A549 (cell line): ENCODE measurements around the gene CBFA2T3. TPM values are rescaled to one million over a fixed set of nuclear protein-coding genes. Genes with fewer than 3 reads are reported as not detected.

ENCODE experiments used
- ATAC-seq, 2 experiments: fragments of 200-7000 bp in 1 of 2; fragments of >200 bp in 1 of 2; cut with Nextera tagmentation in 1 of 2; cut with Tn5 transposase in 1 of 2; 3 replicates each; pipeline versions ENCODE4 v1.8.0 to v1.9.1; 2018 to 2020; ENCODE audit warnings: mild to moderate bottlenecking in 1 of 2, moderate library complexity in 1 of 2
- CTCF ChIA-PET: fragments of 300-600 bp; sonication (Branson Sonifier 250); formaldehyde crosslinking; extraction: SDS; loops from one replicate; lab custom pipeline; 2021; ENCODE audit warnings: antibody characterized with exemption, inconsistent platforms; lab: Yijun Ruan, JAX
- POLR2A ChIA-PET: fragments of 350-600 bp; formaldehyde crosslinking; extraction: SDS; loops from one replicate; lab custom pipeline; 2021; ENCODE audit warnings: antibody characterized with exemption, inconsistent platforms; lab: Yijun Ruan, JAX
- DNase-seq, 2 experiments: peaks; one replicate each; pipeline versions ENCODE4 v3.0.0 to v3.0.0-alpha.2; 2011 to 2016; ENCODE audit warnings: low read depth in 1 of 2, low spot score in 1 of 2
- FAIRE-seq: peaks from 2 replicates; lab custom pipeline; 2011; peaks lifted over from hg19 to GRCh38; lab: Jason Lieb, UNC
- H3K27ac ChIP-seq, 2 experiments: fragments of >200 bp; sonication (Bioruptor Twin); formaldehyde crosslinking; 3 replicates each; pipeline ENCODE4 v1.5.1; 2016 to 2017
- H3K4me1 ChIP-seq: fragments of >200 bp; sonication (Bioruptor Twin); formaldehyde crosslinking; 3 replicates; pipeline ENCODE4 v1.6.1; 2016
- H3K4me2 ChIP-seq: fragments of >200 bp; sonication (Bioruptor Twin); formaldehyde crosslinking; 3 replicates; pipeline ENCODE4 v1.6.1; 2016
- H3K4me3 ChIP-seq: fragments of >200 bp; sonication (Bioruptor Twin); formaldehyde crosslinking; 3 replicates; pipeline ENCODE4 v1.5.1; 2016
- H3K9me3 ChIP-seq: fragments of >200 bp; sonication (Bioruptor Twin); formaldehyde crosslinking; 3 replicates; pipeline ENCODE4 v1.6.1; 2016
- CBX2 ChIP-seq: fragments of 200-600 bp; sonication (generic); IDR thresholded peaks from 2 replicates; pipeline ENCODE4 v1.6.1; 2016; ENCODE audit warnings: low read depth, mild to moderate bottlenecking, borderline replicate concordance
- CBX8 ChIP-seq: fragments of 200-600 bp; sonication (generic); IDR thresholded peaks from 2 replicates; pipeline ENCODE4 v1.6.1; 2016
- CEBPB ChIP-seq, 2 experiments: fragments of >200 bp in 1 of 2; sonication (Bioruptor Twin) in 1 of 2; formaldehyde crosslinking in 1 of 2; IDR thresholded peaks; 2 replicates each; pipeline ENCODE4 v1.6.1; 2012 to 2016
- CHD4 ChIP-seq: fragments of 200-600 bp; sonication (generic); IDR thresholded peaks from 2 replicates; pipeline ENCODE4 v1.6.1; 2016; ENCODE audit warnings: antibody characterized with exemption, mild to moderate bottlenecking, borderline replicate concordance
- EHF ChIP-seq: fragments of 250-450 bp; sonication (Bioruptor Pico); IDR thresholded peaks from 2 replicates; pipeline ENCODE4 v1.5.0; 2020; ENCODE audit warnings: mild to moderate bottlenecking
- FOSL2 ChIP-seq, 2 experiments: fragments of 450-650 bp in 1 of 2; fragments of >200 bp in 1 of 2; sonication (Bioruptor Twin) in 1 of 2; formaldehyde crosslinking; IDR thresholded peaks; 2 replicates each; pipeline versions ENCODE4 v1.5.0 to v1.6.1; 2016 to 2020; ENCODE audit warnings: mild to moderate bottlenecking in 1 of 2, moderate library complexity in 1 of 2
- FOXS1 ChIP-seq: fragments of 250-450 bp; sonication (Bioruptor Pico); IDR thresholded peaks from 2 replicates; pipeline ENCODE4 v1.5.0; 2020; ENCODE audit warnings: mild to moderate bottlenecking, moderate library complexity
- GATA3 ChIP-seq: IDR thresholded peaks from 2 replicates; pipeline ENCODE4 v1.6.1; 2012; ENCODE audit warnings: borderline replicate concordance
- HOXA7 ChIP-seq: fragments of 250-450 bp; sonication (Bioruptor Pico); IDR thresholded peaks from 2 replicates; pipeline ENCODE4 v1.5.0; 2020; ENCODE audit warnings: mild to moderate bottlenecking, moderate library complexity
- JUNB ChIP-seq: fragments of >200 bp; sonication (Bioruptor Twin); formaldehyde crosslinking; IDR thresholded peaks from 2 replicates; pipeline ENCODE4 v1.6.1; 2016
- MAZ ChIP-seq: fragments of 150-350 bp; IDR thresholded peaks from 2 replicates; pipeline ENCODE4 v1.6.1; 2014; ENCODE audit warnings: antibody characterized with exemption, low read depth, low read length, borderline replicate concordance
- NFE2L2 ChIP-seq: fragments of 150-350 bp; conservative IDR thresholded peaks from 2 replicates; pipeline ENCODE4 v1.6.1; 2014; ENCODE audit warnings: low read length
- NPAS2 ChIP-seq: fragments of 250-450 bp; sonication (Bioruptor Pico); IDR thresholded peaks from 2 replicates; pipeline ENCODE4 v1.8.0; 2022; ENCODE audit warnings: mild to moderate bottlenecking, moderate library complexity, borderline replicate concordance
- RNF2 ChIP-seq: fragments of 200-600 bp; sonication (generic); IDR thresholded peaks from 2 replicates; pipeline ENCODE4 v1.6.1; 2016; ENCODE audit warnings: low read depth, mild to moderate bottlenecking, antibody characterized with exemption, moderate library complexity, borderline replicate concordance
- TFCP2L1 ChIP-seq: fragments of 250-450 bp; sonication (Bioruptor Pico); IDR thresholded peaks from 2 replicates; pipeline ENCODE4 v1.5.0; 2021; ENCODE audit warnings: mild to moderate bottlenecking
- TP53 ChIP-seq: fragments of 250-450 bp; sonication (Bioruptor Pico); IDR thresholded peaks from 2 replicates; pipeline ENCODE4 v1.5.0; 2021; ENCODE audit warnings: mild to moderate bottlenecking, moderate library complexity
- ZSCAN20 ChIP-seq: fragments of 250-450 bp; sonication (Bioruptor Pico); IDR thresholded peaks from 2 replicates; pipeline ENCODE4 v1.8.0; 2022; ENCODE audit warnings: mild to moderate bottlenecking, moderate library complexity
- WGBS: methylation state at CpG from one replicate; pipeline ENCODE4 v1.1.6; 2017; ENCODE audit errors: missing lambda C conversion rate; 5-methylcytosine and 5-hydroxymethylcytosine counted together
- polyA plus RNA-seq, 4 experiments: library from polyadenylated mRNA; depleted of rRNA in 3 of 4; stranded (reverse); fragments of >200 nt; fragmentation: RNase III in 1 of 4; extraction: RNeasy Plus Mini Kit Qiagen cat#74134 plus additional on column Dnase treatment in 1 of 4; gene quantifications; 2 replicates in 3 of 4; 3 replicates in 1 of 4; pipeline ENCODE4 v1.2.3, GENCODE V29; 2011 to 2017
- TF ChIP-seq, protein P1 (sequence below): fragments of 250-450 bp; sonication (Bioruptor Pico); IDR thresholded peaks from 2 replicates; pipeline ENCODE4 v1.5.0; 2021; ENCODE audit warnings: mild to moderate bottlenecking, moderate library complexity, borderline replicate concordance
- TF ChIP-seq, protein P2 (sequence below): fragments of >200 bp; sonication (Bioruptor Twin); formaldehyde crosslinking; IDR thresholded peaks from 2 replicates; pipeline ENCODE4 v1.6.1; 2016
- TF ChIP-seq, protein P3 (sequence below): fragments of 200-600 bp; sonication (generic); IDR thresholded peaks from 2 replicates; pipeline ENCODE4 v1.6.1; 2016; ENCODE audit warnings: antibody characterized with exemption, mild to moderate bottlenecking, moderate library complexity
- TF ChIP-seq, protein P4 (sequence below): IDR thresholded peaks from 2 replicates; pipeline ENCODE4 v1.6.1; 2012

The CBFA2T3 gene
- polyA plus RNA-seq, 2 of the 4 experiments (the other 2 are of a cell fraction) = 0.08 TPM; not detected in 1

DNA sequence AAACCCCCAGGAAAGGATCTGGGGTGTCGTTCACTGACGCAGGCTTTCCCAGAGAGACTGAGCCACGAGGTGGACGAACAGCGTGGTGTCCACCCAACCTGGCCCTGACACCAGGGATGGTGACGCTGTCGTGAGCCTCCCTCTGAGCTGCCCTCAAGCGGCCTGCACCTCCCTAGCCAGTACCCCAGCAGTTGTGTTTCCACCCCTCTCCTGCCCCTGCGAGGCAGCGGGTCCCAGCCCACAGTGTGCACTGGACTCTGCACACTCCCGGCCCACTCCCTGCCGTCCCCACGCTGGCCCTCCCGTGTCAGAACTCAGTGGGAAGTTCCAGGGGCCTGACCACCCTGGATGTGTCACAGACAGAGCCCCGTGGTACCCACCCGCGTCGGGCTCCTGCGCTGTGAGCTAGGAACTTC, 39.8 kb downstream of the CBFA2T3 start (continued):
- TF ChIP-seq, protein P1, sequence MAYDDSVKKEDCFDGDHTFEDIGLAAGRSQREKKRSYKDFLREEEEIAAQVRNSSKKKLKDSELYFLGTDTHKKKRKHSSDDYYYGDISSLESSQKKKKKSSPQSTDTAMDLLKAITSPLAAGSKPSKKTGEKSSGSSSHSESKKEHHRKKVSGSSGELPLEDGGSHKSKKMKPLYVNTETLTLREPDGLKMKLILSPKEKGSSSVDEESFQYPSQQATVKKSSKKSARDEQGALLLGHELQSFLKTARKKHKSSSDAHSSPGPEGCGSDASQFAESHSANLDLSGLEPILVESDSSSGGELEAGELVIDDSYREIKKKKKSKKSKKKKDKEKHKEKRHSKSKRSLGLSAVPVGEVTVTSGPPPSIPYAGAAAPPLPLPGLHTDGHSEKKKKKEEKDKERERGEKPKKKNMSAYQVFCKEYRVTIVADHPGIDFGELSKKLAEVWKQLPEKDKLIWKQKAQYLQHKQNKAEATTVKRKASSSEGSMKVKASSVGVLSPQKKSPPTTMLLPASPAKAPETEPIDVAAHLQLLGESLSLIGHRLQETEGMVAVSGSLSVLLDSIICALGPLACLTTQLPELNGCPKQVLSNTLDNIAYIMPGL (CRISPR knock-in tag) = no peak

DNA sequence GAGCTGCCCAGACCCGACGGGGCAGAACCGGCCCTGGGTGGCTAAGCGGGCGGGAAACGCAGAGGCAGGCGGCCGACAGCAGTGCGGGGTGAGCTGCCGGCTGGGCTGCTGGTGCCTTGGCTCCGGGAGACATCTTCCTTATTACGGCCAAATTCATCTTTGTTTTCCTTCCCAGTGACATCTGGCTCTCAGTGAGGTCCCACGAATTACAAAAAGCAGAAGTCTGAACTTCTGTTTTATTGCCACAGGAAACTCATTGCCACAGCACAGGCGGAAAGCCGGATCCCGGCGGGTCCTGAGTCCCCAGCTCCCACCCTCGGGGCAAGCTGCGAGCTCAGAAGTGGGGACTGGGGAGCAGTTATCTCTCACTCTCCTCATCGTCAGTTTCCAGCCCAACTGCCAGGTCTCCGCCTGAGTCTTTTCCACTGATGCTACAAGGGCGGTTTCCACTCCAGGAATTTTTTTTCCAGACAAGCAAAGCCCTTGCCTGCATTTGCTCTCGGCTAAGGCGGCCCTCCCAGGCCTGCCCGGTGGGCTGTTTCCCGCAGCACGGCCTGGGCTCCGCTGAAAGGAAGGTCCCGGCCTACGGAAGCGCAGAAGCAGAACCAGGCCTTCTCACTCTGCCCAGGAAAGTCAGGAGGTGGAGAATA, 40.3 kb downstream of the CBFA2T3 start:
- H3K27ac ChIP-seq = no peak overlapping the region
- TF ChIP-seq CBX2 (no peak), CBX8 (no peak)
- TF ChIP-seq, all 56 proteins: peak for 0
- 0 out of 3 replicates have a peak, but pooled peaks cover 6% of the 10 kb centered on the region for H3K4me1 ChIP-seq
- H3K9me3 ChIP-seq = no peaks in the 10 kb centered on the region
- no peak for ATAC-seq
- ChIA-PET CTCF (no interaction called here), POLR2A (no interaction called here)
- no peak for FAIRE-seq
- H3K4me3 ChIP-seq = no peak overlapping the region
- 73% methylated on average over 23 of the region's 31 CpGs for WGBS
- H3K4me2 ChIP-seq = no peak overlapping the region
- DNase-seq = no peak

DNA sequence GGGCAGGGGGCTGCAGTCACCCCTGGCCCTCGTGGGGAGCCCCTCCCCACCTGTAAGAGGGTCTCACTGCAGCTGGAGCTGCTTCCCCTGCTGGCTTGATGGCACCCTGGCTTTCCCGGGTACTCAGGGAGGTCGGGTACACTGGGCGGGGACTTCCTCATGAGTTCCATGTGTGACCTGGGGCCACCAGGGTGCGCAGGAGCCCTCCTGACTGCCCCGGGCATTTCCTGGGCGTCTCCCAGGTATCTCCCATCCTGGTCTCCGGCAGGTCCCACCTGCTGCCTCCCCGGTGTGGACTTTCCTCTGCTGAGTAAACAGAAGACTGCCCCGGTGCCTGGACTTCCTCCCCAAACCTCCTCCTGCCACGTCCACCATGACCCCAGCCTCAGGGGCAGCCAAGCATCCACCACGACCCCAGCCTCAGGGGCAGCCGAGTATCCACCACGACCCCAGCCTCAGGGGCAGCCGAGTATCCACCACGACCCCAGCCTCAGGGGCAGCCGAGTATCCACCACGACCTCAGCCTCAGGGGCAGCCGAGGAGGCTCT, 40.9 kb downstream of the CBFA2T3 start:
- no peak overlapping the region for H3K27ac ChIP-seq
- POLR2A ChIA-PET = no interaction called here
- peak overlapping the region; percentile 36; the same call in 1 of the 3 replicates for H3K4me2 ChIP-seq
- CTCF ChIA-PET = interaction anchor here (0.6 to 1.0 kb wide), 3 partner anchors 88 to 269 kb away, joined by 3 to 4 read pairs (median 3); no protein-coding TSS in a partner anchor
- no peaks in the 10 kb centered on the region for H3K9me3 ChIP-seq
- TF ChIP-seq TFCP2L1 (CRISPR knock-in tag) = no peak
- no peak for TF ChIP-seq JUNB
- no peak for TF ChIP-seq TP53 (CRISPR knock-in tag)
- TF ChIP-seq FOXS1 (CRISPR knock-in tag) = no peak
- TF ChIP-seq NFE2L2 = no peak
- TF ChIP-seq GATA3 = no peak
- no peak for TF ChIP-seq RNF2
- TF ChIP-seq FOSL2 (IDR thresholded peaks at IDR 0.05) = no peak
- TF ChIP-seq FOSL2 (CRISPR knock-in tag; IDR thresholded peaks at IDR 0.05) = no peak
- TF ChIP-seq CEBPB (IDR thresholded peaks at IDR 0.05) = no peak
- TF ChIP-seq EHF (CRISPR knock-in tag) = no peak
- no peak for TF ChIP-seq ZSCAN20 (CRISPR knock-in tag)
- TF ChIP-seq NPAS2 (CRISPR knock-in tag) = no peak
- TF ChIP-seq, protein P2, sequence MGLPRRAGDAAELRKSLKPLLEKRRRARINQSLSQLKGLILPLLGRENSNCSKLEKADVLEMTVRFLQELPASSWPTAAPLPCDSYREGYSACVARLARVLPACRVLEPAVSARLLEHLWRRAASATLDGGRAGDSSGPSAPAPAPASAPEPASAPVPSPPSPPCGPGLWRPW = no peak
- no peak for TF ChIP-seq MAZ
- no peak for TF ChIP-seq HOXA7 (CRISPR knock-in tag)
- TF ChIP-seq CHD4 = no peak
- TF ChIP-seq, protein P3, sequence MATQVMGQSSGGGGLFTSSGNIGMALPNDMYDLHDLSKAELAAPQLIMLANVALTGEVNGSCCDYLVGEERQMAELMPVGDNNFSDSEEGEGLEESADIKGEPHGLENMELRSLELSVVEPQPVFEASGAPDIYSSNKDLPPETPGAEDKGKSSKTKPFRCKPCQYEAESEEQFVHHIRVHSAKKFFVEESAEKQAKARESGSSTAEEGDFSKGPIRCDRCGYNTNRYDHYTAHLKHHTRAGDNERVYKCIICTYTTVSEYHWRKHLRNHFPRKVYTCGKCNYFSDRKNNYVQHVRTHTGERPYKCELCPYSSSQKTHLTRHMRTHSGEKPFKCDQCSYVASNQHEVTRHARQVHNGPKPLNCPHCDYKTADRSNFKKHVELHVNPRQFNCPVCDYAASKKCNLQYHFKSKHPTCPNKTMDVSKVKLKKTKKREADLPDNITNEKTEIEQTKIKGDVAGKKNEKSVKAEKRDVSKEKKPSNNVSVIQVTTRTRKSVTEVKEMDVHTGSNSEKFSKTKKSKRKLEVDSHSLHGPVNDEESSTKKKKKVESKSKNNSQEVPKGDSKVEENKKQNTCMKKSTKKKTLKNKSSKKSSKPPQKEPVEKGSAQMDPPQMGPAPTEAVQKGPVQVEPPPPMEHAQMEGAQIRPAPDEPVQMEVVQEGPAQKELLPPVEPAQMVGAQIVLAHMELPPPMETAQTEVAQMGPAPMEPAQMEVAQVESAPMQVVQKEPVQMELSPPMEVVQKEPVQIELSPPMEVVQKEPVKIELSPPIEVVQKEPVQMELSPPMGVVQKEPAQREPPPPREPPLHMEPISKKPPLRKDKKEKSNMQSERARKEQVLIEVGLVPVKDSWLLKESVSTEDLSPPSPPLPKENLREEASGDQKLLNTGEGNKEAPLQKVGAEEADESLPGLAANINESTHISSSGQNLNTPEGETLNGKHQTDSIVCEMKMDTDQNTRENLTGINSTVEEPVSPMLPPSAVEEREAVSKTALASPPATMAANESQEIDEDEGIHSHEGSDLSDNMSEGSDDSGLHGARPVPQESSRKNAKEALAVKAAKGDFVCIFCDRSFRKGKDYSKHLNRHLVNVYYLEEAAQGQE = no peak
- TF ChIP-seq, protein P4, sequence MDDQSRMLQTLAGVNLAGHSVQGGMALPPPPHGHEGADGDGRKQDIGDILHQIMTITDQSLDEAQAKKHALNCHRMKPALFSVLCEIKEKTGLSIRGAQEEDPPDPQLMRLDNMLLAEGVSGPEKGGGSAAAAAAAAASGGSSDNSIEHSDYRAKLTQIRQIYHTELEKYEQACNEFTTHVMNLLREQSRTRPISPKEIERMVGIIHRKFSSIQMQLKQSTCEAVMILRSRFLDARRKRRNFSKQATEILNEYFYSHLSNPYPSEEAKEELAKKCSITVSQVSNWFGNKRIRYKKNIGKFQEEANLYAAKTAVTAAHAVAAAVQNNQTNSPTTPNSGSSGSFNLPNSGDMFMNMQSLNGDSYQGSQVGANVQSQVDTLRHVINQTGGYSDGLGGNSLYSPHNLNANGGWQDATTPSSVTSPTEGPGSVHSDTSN = no peak
- FAIRE-seq (no peak), DNase-seq (peak in 1 of 2 experiments; percentile 37), ATAC-seq (peak in 1 of 2 experiments; percentile 37; a peak in 2 of 6 replicates)
- 0 out of 3 replicates have a peak, but pooled peaks cover 3% of the 10 kb centered on the region for H3K4me1 ChIP-seq
- WGBS = 25% methylated on average over 7 of the region's 19 CpGs
- no peak overlapping the region for H3K4me3 ChIP-seq
